ENCODE measurements around the gene ENKUR. TPM values are rescaled to one million over a fixed set of nuclear protein-coding genes. Genes with fewer than 3 reads are reported as not detected.
A peak's percentile ranks its signal among the peaks of the same experiment; 100 is the strongest.

The ENKUR gene
- total RNA-seq (under 1 TPM in 1 of 5 experiments, not detected in 4; 0.19 TPM), polyA plus RNA-seq (not detected), total RNA-seq (0.54 reads per million)

GRCh38 chr10:25015828-25016375 is at the start of gene ENKUR:
ENKUR (minus strand) TSS chr10:25016158; CDS start chr10:25015936, 222 bp downstream.
- no peaks in the 10 kb centered on the region for H3K27me3 ChIP-seq (ENCODE audit: control insufficient read depth in 2 of 2, insufficient read depth in 2 of 2, low read length in 2 of 2)
- peaks cover 0 to 8% of the 10 kb centered on the region in 2 donors for H3K4me1 ChIP-seq (ENCODE audit: control insufficient read depth in 2 of 2, insufficient read depth in 2 of 2, low read length in 2 of 2)
- Mint-ChIP-seq H3K4me3 (peak within 1 kb of the TSS; percentile 87 to 98 (median 90)), H3K27me3 (peaks cover 0 to 10% (median 0%) of the 10 kb centered on the region in 5 donors), H3K4me1 (peaks cover 11 to 40% (median 32%) of the 10 kb centered on the region in 7 donors), H3K27ac (peak within 1 kb of the TSS; percentile 91 to 99 (median 94)), H3K36me3 (peaks cover 0 to 3% (median 0%) of the 10 kb centered on the region in 5 donors), H3K9me3 (peaks cover 0 to 7% (median 0%) of the 10 kb centered on the region in 11 donors)
- ChIA-PET CTCF (interaction anchor here (1.0 kb wide), 1 partner anchor 393 kb away, joined by 4 read pairs; no protein-coding TSS in a partner anchor), POLR2A (interaction anchor here (0.7 to 2.1 kb wide), 5 partner anchors 16 to 398 kb away, joined by 3 to 13 read pairs (median 6); partner anchors contain the start of gene PRTFDC1)
- intact Hi-C loops (cut with micrococcal nuclease), result loop anchor here (1.0 to 10.0 kb wide), 17 partner anchors 46 to 1921 kb away; partner anchors contain the start of genes ABI1 (in 1 of the 2), APBB1IP (in 1 of the 2), MSRB2 (in 1 of the 2) and PRTFDC1 (in 1 of the 2)
- peak within 1 kb of the TSS; percentile 76 for H3K4me3 ChIP-seq (ENCODE audit: low read length)
- ATAC-seq (peak; percentile 67), DNase-seq (peak; percentile 86 to 96 (median 95))
- no peaks in the 10 kb centered on the region for H3K9me3 ChIP-seq (ENCODE audit: control insufficient read depth in 2 of 3, low read length in 3 of 3)
- H3K27ac ChIP-seq (ENCODE audit: low read depth, low read length), result peak within 1 kb of the TSS; percentile 82
- no peaks in the 10 kb centered on the region for H3K36me3 ChIP-seq (ENCODE audit: control insufficient read depth in 2 of 3, insufficient read depth in 3 of 3, low read length in 3 of 3)

- Mint-ChIP-seq H3K4me1 (peaks cover 5 to 50% (median 9%) of the 10 kb centered on the region in 7 donors), H3K4me3 (no peak overlapping the region), H3K36me3 (peaks cover 0 to 14% (median 0%) of the 10 kb centered on the region in 5 donors), H3K27me3 (peaks cover 0 to 12% (median 0%) of the 10 kb centered on the region in 5 donors), H3K9me3 (peaks cover 0 to 7% (median 0%) of the 10 kb centered on the region in 11 donors), H3K27ac (no peak overlapping the region)
- ChIA-PET CTCF (no interaction called here), POLR2A (no interaction called here)
- H3K4me3 ChIP-seq (ENCODE audit: low read length), result no peak overlapping the region
- DNase-seq, result no peak
- intact Hi-C loops (cut with micrococcal nuclease), result no loop called here
- H3K4me1 ChIP-seq (ENCODE audit: control insufficient read depth in 2 of 2, insufficient read depth in 2 of 2, low read length in 2 of 2), result no peaks in the 10 kb centered on the region
- no peaks in the 10 kb centered on the region for H3K9me3 ChIP-seq (ENCODE audit: control insufficient read depth in 2 of 3, low read length in 3 of 3)
- no peak for ATAC-seq
- no peaks in the 10 kb centered on the region for H3K27me3 ChIP-seq (ENCODE audit: control insufficient read depth in 2 of 2, insufficient read depth in 2 of 2, low read length in 2 of 2)
- H3K36me3 ChIP-seq (ENCODE audit: control insufficient read depth in 2 of 3, insufficient read depth in 3 of 3, low read length in 3 of 3), result no peaks in the 10 kb centered on the region
- no peak overlapping the region for H3K27ac ChIP-seq (ENCODE audit: low read depth, low read length)
Observed at GRCh38 chr10:25064401-25064800, 48.4 kb upstream of the ENKUR start.

- H3K27me3 ChIP-seq (ENCODE audit: control insufficient read depth in 2 of 2, insufficient read depth in 2 of 2, low read length in 2 of 2), result no peaks in the 10 kb centered on the region
- H3K36me3 ChIP-seq (ENCODE audit: control insufficient read depth in 2 of 3, insufficient read depth in 3 of 3, low read length in 3 of 3), result no peaks in the 10 kb centered on the region
- Mint-ChIP-seq H3K36me3 (peaks cover 0 to 14% (median 0%) of the 10 kb centered on the region in 5 donors), H3K4me3 (peak overlapping the region in 2 of 10 donors; percentile 30 to 65), H3K27me3 (peaks cover 0 to 12% (median 0%) of the 10 kb centered on the region in 5 donors), H3K27ac (peak overlapping the region in 2 of 9 donors; percentile 53 to 93), H3K9me3 (peaks cover 0 to 7% (median 0%) of the 10 kb centered on the region in 11 donors), H3K4me1 (peaks cover 5 to 50% (median 9%) of the 10 kb centered on the region in 7 donors)
- H3K4me1 ChIP-seq (ENCODE audit: control insufficient read depth in 2 of 2, insufficient read depth in 2 of 2, low read length in 2 of 2), result no peaks in the 10 kb centered on the region
- intact Hi-C loops (cut with micrococcal nuclease), result no loop called here
- H3K27ac ChIP-seq (ENCODE audit: low read depth, low read length), result no peak overlapping the region
- CTCF ChIA-PET, result no interaction called here
- ATAC-seq (no peak), DNase-seq (no peak)
- no peaks in the 10 kb centered on the region for H3K9me3 ChIP-seq (ENCODE audit: control insufficient read depth in 2 of 3, low read length in 3 of 3)
- POLR2A ChIA-PET, result no interaction called here
- no peak overlapping the region for H3K4me3 ChIP-seq (ENCODE audit: low read length)
Observed at GRCh38 chr10:25063644-25064043, 47.7 kb upstream of the ENKUR start.

- Mint-ChIP-seq H3K27ac (peak overlapping the region in 2 of 9 donors; percentile 53 to 93), H3K36me3 (peaks cover 0 to 14% (median 0%) of the 10 kb centered on the region in 5 donors), H3K9me3 (peaks cover 0 to 4% (median 0%) of the 10 kb centered on the region in 11 donors), H3K4me1 (peaks cover 5 to 47% (median 9%) of the 10 kb centered on the region in 7 donors), H3K27me3 (peaks cover 0 to 12% (median 0%) of the 10 kb centered on the region in 5 donors), H3K4me3 (peak overlapping the region in 3 of 10 donors; percentile 4 to 65 (median 30))
- H3K27ac ChIP-seq (ENCODE audit: low read depth, low read length), result no peak overlapping the region
- H3K36me3 ChIP-seq (ENCODE audit: control insufficient read depth in 2 of 3, insufficient read depth in 3 of 3, low read length in 3 of 3), result no peaks in the 10 kb centered on the region
- POLR2A ChIA-PET, result no interaction called here
- H3K4me1 ChIP-seq (ENCODE audit: control insufficient read depth in 2 of 2, insufficient read depth in 2 of 2, low read length in 2 of 2), result no peaks in the 10 kb centered on the region
- no peaks in the 10 kb centered on the region for H3K9me3 ChIP-seq (ENCODE audit: control insufficient read depth in 2 of 3, low read length in 3 of 3)
- H3K27me3 ChIP-seq (ENCODE audit: control insufficient read depth in 2 of 2, insufficient read depth in 2 of 2, low read length in 2 of 2), result no peaks in the 10 kb centered on the region
- CTCF ChIA-PET, result no interaction called here
- ATAC-seq, result no peak
- H3K4me3 ChIP-seq (ENCODE audit: low read length), result no peak overlapping the region
- no peak for DNase-seq
- intact Hi-C loops (cut with micrococcal nuclease), result no loop called here
Observed at GRCh38 chr10:25063157-25063556, 47.2 kb upstream of the ENKUR start.

- ChIA-PET POLR2A (no interaction called here), CTCF (interaction anchor here (0.6 kb wide), 1 partner anchor 132 kb away, joined by 3 read pairs; no protein-coding TSS in a partner anchor)
- Mint-ChIP-seq H3K27me3 (peaks cover 0 to 12% (median 0%) of the 10 kb centered on the region in 5 donors), H3K4me1 (peaks cover 5 to 43% (median 9%) of the 10 kb centered on the region in 7 donors), H3K36me3 (peaks cover 0 to 14% (median 0%) of the 10 kb centered on the region in 5 donors), H3K27ac (peak overlapping the region in 6 of 9 donors; percentile 37 to 93 (median 69)), H3K4me3 (peak overlapping the region in 3 of 10 donors; percentile 3 to 60 (median 25)), H3K9me3 (peaks cover 0 to 4% (median 0%) of the 10 kb centered on the region in 11 donors)
- Histone ChIP-seq H3K27me3 (ENCODE audit: control insufficient read depth in 2 of 2, insufficient read depth in 2 of 2, low read length in 2 of 2) (no peaks in the 10 kb centered on the region), H3K9me3 (ENCODE audit: control insufficient read depth in 2 of 3, low read length in 3 of 3) (no peaks in the 10 kb centered on the region), H3K4me3 (ENCODE audit: low read length) (no peak overlapping the region), H3K27ac (ENCODE audit: low read depth, low read length) (no peak overlapping the region), H3K4me1 (ENCODE audit: control insufficient read depth in 2 of 2, insufficient read depth in 2 of 2, low read length in 2 of 2) (no peaks in the 10 kb centered on the region), H3K36me3 (ENCODE audit: control insufficient read depth in 2 of 3, insufficient read depth in 3 of 3, low read length in 3 of 3) (no peaks in the 10 kb centered on the region)
- intact Hi-C loops (cut with micrococcal nuclease), result loop anchor here in 1 of 2 donors (1.0 kb wide), 1 partner anchor 46 kb away; the partner anchor contains the start of genes ENKUR and THNSL1
- DNase-seq, result no peak
- no peak for ATAC-seq
Observed at GRCh38 chr10:25061711-25062449, 45.9 kb upstream of the ENKUR start.

- Histone ChIP-seq H3K4me3 (ENCODE audit: low read length) (no peak overlapping the region), H3K27ac (ENCODE audit: low read depth, low read length) (no peak overlapping the region), H3K27me3 (ENCODE audit: control insufficient read depth in 2 of 2, insufficient read depth in 2 of 2, low read length in 2 of 2) (no peaks in the 10 kb centered on the region), H3K9me3 (ENCODE audit: control insufficient read depth in 2 of 3, low read length in 3 of 3) (no peaks in the 10 kb centered on the region), H3K4me1 (ENCODE audit: control insufficient read depth in 2 of 2, insufficient read depth in 2 of 2, low read length in 2 of 2) (no peaks in the 10 kb centered on the region), H3K36me3 (ENCODE audit: control insufficient read depth in 2 of 3, insufficient read depth in 3 of 3, low read length in 3 of 3) (no peaks in the 10 kb centered on the region)
- Mint-ChIP-seq H3K27ac (peak overlapping the region in 1 of 9 donors; percentile 64), H3K4me1 (peaks cover 5 to 40% (median 9%) of the 10 kb centered on the region in 7 donors), H3K9me3 (peaks cover 0 to 4% (median 0%) of the 10 kb centered on the region in 11 donors), H3K27me3 (peaks cover 0 to 12% (median 0%) of the 10 kb centered on the region in 5 donors), H3K4me3 (no peak overlapping the region), H3K36me3 (peaks cover 0 to 14% (median 0%) of the 10 kb centered on the region in 5 donors)
- ATAC-seq (no peak), DNase-seq (no peak)
- intact Hi-C loops (cut with micrococcal nuclease), result no loop called here
- ChIA-PET POLR2A (no interaction called here), CTCF (no interaction called here)
Observed at GRCh38 chr10:25061125-25061524, 45.2 kb upstream of the ENKUR start.

Measured in naive thymus-derived CD4-positive, alpha-beta T cell (primary cell).